Mesenchymal stem cell (in vitro differentiated cells and primary cell): ENCODE data around the gene RASGEF1C.

Experiments used
- DNase-seq: peaks from one replicate; pipeline ENCODE4 v3.0.0-alpha.2; 2013
- H2AFZ ChIP-seq: one replicate; pipeline ENCODE4 v1.6.1; 2013; ENCODE audit warnings: low read depth, mild to moderate bottlenecking, control low read depth, inconsistent platforms, low read length, moderate library complexity
- H2AK5ac ChIP-seq: 2 replicates; pipeline ENCODE4 v1.6.1; 2013; ENCODE audit warnings: low read length, moderate library complexity, mild to moderate bottlenecking, inconsistent platforms; ENCODE audit not compliant: severe bottlenecking
- H2BK120ac ChIP-seq: one replicate; pipeline ENCODE4 v1.6.1; 2013; ENCODE audit warnings: low read depth, mild to moderate bottlenecking, inconsistent platforms, low read length, moderate library complexity
- H2BK12ac ChIP-seq, 2 experiments: one replicate each; pipeline ENCODE4 v1.6.1; 2013; ENCODE audit warnings: inconsistent platforms in 2 of 2, low read length in 2 of 2, mild to moderate bottlenecking in 2 of 2, moderate library complexity in 2 of 2, control low read depth in 1 of 2
- H2BK15ac ChIP-seq: one replicate; pipeline ENCODE4 v1.6.1; 2013; ENCODE audit warnings: mild to moderate bottlenecking, low read depth, inconsistent platforms; ENCODE audit not compliant: poor library complexity, severe bottlenecking
- H2BK5ac ChIP-seq: 2 replicates; pipeline ENCODE4 v1.6.1; 2013; ENCODE audit warnings: low read depth, mild to moderate bottlenecking, low read length, control low read depth, inconsistent platforms; ENCODE audit not compliant: poor library complexity, severe bottlenecking
- H3K14ac ChIP-seq, 2 experiments: one replicate each; pipeline ENCODE4 v1.6.1; 2013; ENCODE audit warnings: inconsistent platforms in 2 of 2, low read length in 2 of 2, control low read depth in 1 of 2, mild to moderate bottlenecking in 1 of 2, moderate library complexity in 1 of 2
- H3K18ac ChIP-seq, 2 experiments: one replicate each; pipeline ENCODE4 v1.6.1; 2013; ENCODE audit warnings: inconsistent platforms in 2 of 2, low read length in 2 of 2, control low read depth in 1 of 2, low read depth in 1 of 2, mild to moderate bottlenecking in 1 of 2
- H3K23ac ChIP-seq, 2 experiments: one replicate each; pipeline ENCODE4 v1.6.1; 2013; ENCODE audit warnings: inconsistent platforms in 2 of 2, low read length in 2 of 2, mild to moderate bottlenecking in 2 of 2, moderate library complexity in 2 of 2, control low read depth in 1 of 2
- H3K27ac ChIP-seq: 2 replicates; pipeline ENCODE4 v1.5.1; 2013; ENCODE audit warnings: mild to moderate bottlenecking, moderate library complexity, low read length, control low read depth, inconsistent platforms; ENCODE audit not compliant: poor library complexity, severe bottlenecking
- H3K27me3 ChIP-seq, 2 experiments: 2 replicates each; pipeline versions ENCODE4 v1.6.1 to v1.7.0; 2013; ENCODE audit warnings: low read length in 2 of 2, mild to moderate bottlenecking in 2 of 2, moderate library complexity in 2 of 2, control low read depth in 1 of 2, inconsistent platforms in 1 of 2; ENCODE audit not compliant: control insufficient read depth in 1 of 2, insufficient read depth in 1 of 2
- H3K36me3 ChIP-seq, 2 experiments: 2 replicates each; pipeline versions ENCODE4 v1.6.1 to v1.7.0; 2013; ENCODE audit warnings: low read length in 2 of 2, control low read depth in 1 of 2, inconsistent platforms in 1 of 2, low read depth in 1 of 2, mild to moderate bottlenecking in 1 of 2; ENCODE audit not compliant: insufficient read depth in 2 of 2, control insufficient read depth in 1 of 2
- H3K4ac ChIP-seq, 2 experiments: one replicate each; pipeline ENCODE4 v1.6.1; 2013; ENCODE audit warnings: inconsistent platforms in 2 of 2, low read length in 2 of 2, mild to moderate bottlenecking in 2 of 2, moderate library complexity in 2 of 2, control low read depth in 1 of 2, low read depth in 1 of 2
- H3K4me1 ChIP-seq: 2 replicates; pipeline ENCODE4 v1.6.1; 2013; ENCODE audit warnings: low read depth, low read length, control low read depth; ENCODE audit not compliant: control insufficient read depth, insufficient read depth
- H3K4me2 ChIP-seq: 2 replicates; pipeline ENCODE4 v1.6.1; 2013; ENCODE audit warnings: low read length, mild to moderate bottlenecking, inconsistent platforms; ENCODE audit not compliant: poor library complexity, severe bottlenecking
- H3K4me3 ChIP-seq, 2 experiments: 2 replicates each; pipeline versions ENCODE4 v1.5.1 to v1.7.0; 2013; ENCODE audit warnings: low read length in 2 of 2, mild to moderate bottlenecking in 2 of 2, control low read depth in 1 of 2, low read depth in 1 of 2; ENCODE audit not compliant: insufficient read depth in 1 of 2
- H3K79me1 ChIP-seq: replicated peaks from 2 replicates; pipeline ENCODE4 v1.6.1; 2013; ENCODE audit warnings: mild to moderate bottlenecking, control low read depth, low read length, inconsistent platforms; ENCODE audit not compliant: poor library complexity, severe bottlenecking
- H3K9ac ChIP-seq: 2 replicates; pipeline ENCODE4 v1.7.0; 2013; ENCODE audit warnings: mild to moderate bottlenecking, low read length, moderate library complexity
- H3K9me3 ChIP-seq: 2 replicates; pipeline ENCODE4 v1.7.0; 2013; ENCODE audit warnings: mild to moderate bottlenecking, low read length; ENCODE audit not compliant: control insufficient read depth
- H4K8ac ChIP-seq: one replicate; pipeline ENCODE4 v1.6.1; 2013; ENCODE audit warnings: inconsistent platforms, mild to moderate bottlenecking, low read length, moderate library complexity
- H4K91ac ChIP-seq: one replicate; pipeline ENCODE4 v1.6.1; 2013; ENCODE audit warnings: mild to moderate bottlenecking, low read length, inconsistent platforms
- WGBS: methylation state at CpG from one replicate; pipeline ENCODE4 v1.1.7; 2013; ENCODE audit warnings: mixed read lengths; 5-methylcytosine and 5-hydroxymethylcytosine counted together

The RASGEF1C gene

GRCh38 chr5:180133551-180133950, 75.5 kb downstream of the RASGEF1C start:
- Histone ChIP-seq H3K4me2 (no peak overlapping the region), H2BK12ac (no peak overlapping the region), H3K9ac (no peak overlapping the region), H4K8ac (no peak overlapping the region), H3K27me3 (peaks cover 7 to 56% of the 10 kb centered on the region in 2 experiments), H3K14ac (no peak overlapping the region), H3K9me3 (no peaks in the 10 kb centered on the region), H3K79me1 (no peaks in the 10 kb centered on the region), H2BK120ac (no peak overlapping the region), H3K27ac (no peak overlapping the region), H3K4me1 (peaks cover 11% of the 10 kb centered on the region), H2AK5ac (no peak overlapping the region), H3K4ac (no peak overlapping the region), H3K23ac (no peak overlapping the region), H2AFZ (no peak overlapping the region), H3K36me3 (no peaks in the 10 kb centered on the region), H2BK5ac (no peak overlapping the region), H3K18ac (no peak overlapping the region), H2BK15ac (no peak overlapping the region), H3K4me3 (no peak overlapping the region), H4K91ac (no peak overlapping the region)
- no peak for DNase-seq
- 92% methylated on average over 4 of the region's 4 CpGs for WGBS

GRCh38 chr5:180133060-180133459, 76.0 kb downstream of the RASGEF1C start:
- Histone ChIP-seq H3K79me1 (no peaks in the 10 kb centered on the region), H3K27me3 (peaks cover 4 to 54% of the 10 kb centered on the region in 2 experiments), H2AFZ (no peak overlapping the region), H3K14ac (no peak overlapping the region), H3K9ac (no peak overlapping the region), H3K4me2 (no peak overlapping the region), H3K4me1 (peaks cover 12% of the 10 kb centered on the region), H2BK5ac (no peak overlapping the region), H3K9me3 (no peaks in the 10 kb centered on the region), H3K23ac (no peak overlapping the region), H2BK12ac (no peak overlapping the region), H2BK15ac (no peak overlapping the region), H3K36me3 (no peaks in the 10 kb centered on the region), H4K8ac (no peak overlapping the region), H2AK5ac (no peak overlapping the region), H4K91ac (no peak overlapping the region), H3K18ac (no peak overlapping the region), H3K27ac (no peak overlapping the region), H3K4me3 (no peak overlapping the region), H2BK120ac (no peak overlapping the region), H3K4ac (no peak overlapping the region)
- WGBS = 92% methylated on average over 9 of the region's 9 CpGs
- no peak for DNase-seq

GRCh38 chr5:180130876-180131740, 77.9 kb downstream of the RASGEF1C start:
- Histone ChIP-seq H3K14ac (no peak overlapping the region), H3K18ac (no peak overlapping the region), H3K4me2 (no peak overlapping the region), H2AK5ac (no peak overlapping the region), H2BK12ac (no peak overlapping the region), H2BK5ac (no peak overlapping the region), H3K4me1 (peaks cover 25% of the 10 kb centered on the region), H3K9ac (no peak overlapping the region), H3K36me3 (no peaks in the 10 kb centered on the region), H2BK15ac (no peak overlapping the region), H3K27ac (no peak overlapping the region), H4K8ac (no peak overlapping the region), H3K9me3 (no peaks in the 10 kb centered on the region), H3K23ac (no peak overlapping the region), H3K4me3 (no peak overlapping the region), H2AFZ (no peak overlapping the region), H3K27me3 (peaks cover 11 to 65% of the 10 kb centered on the region in 2 experiments), H3K79me1 (no peaks in the 10 kb centered on the region), H3K4ac (no peak overlapping the region), H2BK120ac (no peak overlapping the region), H4K91ac (no peak overlapping the region)
- DNase-seq = no peak
- 81% methylated on average over 26 of the region's 26 CpGs for WGBS

GRCh38 chr5:180130291-180130869, 78.6 kb downstream of the RASGEF1C start:
- no peaks in the 10 kb centered on the region for H3K36me3 ChIP-seq
- H3K4ac ChIP-seq = no peak overlapping the region
- peaks cover 11 to 66% of the 10 kb centered on the region in 2 experiments for H3K27me3 ChIP-seq
- H3K4me1 ChIP-seq = peaks cover 19% of the 10 kb centered on the region
- 82% methylated on average over 16 of the region's 16 CpGs for WGBS
- H2BK12ac ChIP-seq = no peak overlapping the region
- no peaks in the 10 kb centered on the region for H3K79me1 ChIP-seq
- no peak overlapping the region for H2BK5ac ChIP-seq
- H3K23ac ChIP-seq = no peak overlapping the region
- H3K27ac ChIP-seq = no peak overlapping the region
- no peaks in the 10 kb centered on the region for H3K9me3 ChIP-seq
- H2AFZ ChIP-seq = no peak overlapping the region
- no peak overlapping the region for H4K91ac ChIP-seq
- H3K9ac ChIP-seq = no peak overlapping the region
- H2BK120ac ChIP-seq = no peak overlapping the region
- no peak overlapping the region for H4K8ac ChIP-seq
- H3K4me2 ChIP-seq = no peak overlapping the region
- no peak overlapping the region for H3K14ac ChIP-seq
- no peak overlapping the region for H3K18ac ChIP-seq
- H2BK15ac ChIP-seq = no peak overlapping the region
- DNase-seq = no peak
- no peak overlapping the region for H3K4me3 ChIP-seq
- H2AK5ac ChIP-seq = no peak overlapping the region
